ENCODE results near the gene PCNT. TPM values are rescaled to one million over a fixed set of nuclear protein-coding genes. Genes with fewer than 3 reads are reported as not detected.

PCNT gene
- total and polyA plus RNA-seq, 9 of the 15 experiments (the other 6 are each of a cell fraction or from before 2014, with no cell fraction given) = 9.1 to 53.5 (median 31.3) TPM

DNA sequence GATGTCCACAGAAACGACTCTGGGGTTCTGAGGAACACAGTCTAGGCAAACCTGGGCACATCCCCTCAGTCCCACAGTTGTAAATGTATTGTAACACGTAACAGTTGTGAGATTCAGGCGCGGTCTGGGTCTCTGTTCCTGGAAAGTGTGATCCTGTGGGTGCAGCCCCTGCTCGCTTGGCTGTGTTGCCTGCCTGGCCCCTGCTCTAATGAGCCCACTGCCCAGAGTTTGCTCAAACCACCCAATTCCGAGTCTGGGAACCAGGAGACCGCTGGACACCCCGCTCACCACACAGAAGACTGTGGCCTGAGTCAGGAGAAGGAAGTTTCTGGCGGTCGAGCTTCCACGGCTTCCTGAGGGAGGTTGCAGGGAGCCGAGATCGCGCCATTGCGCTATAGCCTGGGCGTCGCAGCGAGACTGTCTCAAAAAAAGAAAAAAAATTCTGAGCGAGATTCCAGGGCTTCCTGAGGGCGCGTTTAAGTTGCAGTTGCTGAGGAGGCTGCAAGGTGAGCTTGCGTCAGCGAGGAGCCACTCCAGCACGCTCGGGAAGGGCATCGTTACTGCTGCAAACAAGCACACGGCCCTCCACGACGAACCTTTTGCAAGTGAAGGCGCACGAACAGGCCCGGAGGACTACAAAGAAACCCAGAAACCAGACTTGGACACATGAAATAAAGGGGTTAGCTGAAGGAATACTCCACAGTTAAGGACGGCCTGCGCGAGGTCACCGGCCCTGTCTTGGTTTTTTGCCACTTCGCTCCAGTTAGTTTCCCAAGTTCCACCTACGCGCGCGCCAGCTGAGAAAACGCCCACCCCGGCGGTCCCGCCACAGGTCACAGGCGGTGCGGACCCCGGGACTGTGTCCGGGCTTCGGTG is 1.4 kb upstream of the PCNT start (continued):
- TF ChIP-seq, protein P1, sequence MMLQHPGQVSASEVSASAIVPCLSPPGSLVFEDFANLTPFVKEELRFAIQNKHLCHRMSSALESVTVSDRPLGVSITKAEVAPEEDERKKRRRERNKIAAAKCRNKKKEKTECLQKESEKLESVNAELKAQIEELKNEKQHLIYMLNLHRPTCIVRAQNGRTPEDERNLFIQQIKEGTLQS (IDR thresholded peaks at IDR 0.05) = peak; percentile 46
- TF ChIP-seq, protein P1 (CRISPR knock-in tag; conservative IDR thresholded peaks at IDR 0.05) = no peak
- TF ChIP-seq XRCC4 (IDR thresholded peaks at IDR 0.05; ENCODE audit: extremely low read depth, insufficient read depth, insufficient read length) (no peak), NRF1 (conservative IDR thresholded peaks at IDR 0.05 in 1 of 2, IDR thresholded peaks at IDR 0.05 in 1 of 2) (peak; percentile 31 to 43; a peak in 2 of 4 replicates), YY1 (IDR thresholded peaks at IDR 0.05; ENCODE audit: borderline replicate concordance in 1 of 3, control insufficient read depth in 1 of 3, extremely low read depth in 1 of 3, insufficient read depth in 3 of 3, insufficient read length in 1 of 3, insufficient replicate concordance in 2 of 3, low read depth in 1 of 3, low read length in 2 of 3) (peak in 1 of 3 experiments; percentile 59), SOX6 (IDR thresholded peaks at IDR 0.05) (no peak), CXXC5 (CRISPR knock-in tag; IDR thresholded peaks at IDR 0.05) (peak; percentile 19; the same call in 1 of the 2 replicates), TAF1 (IDR thresholded peaks at IDR 0.05; ENCODE audit: control insufficient read depth, extremely low read depth, insufficient read depth, low read length, severe bottlenecking) (peak; percentile 16), ADNP (tag; IDR thresholded peaks at IDR 0.05) (no peak), TOE1 (IDR thresholded peaks at IDR 0.05; ENCODE audit: borderline replicate concordance) (0 out of 2 replicates have a peak, but pooled peaks have one; percentile 38), TOE1 (CRISPR knock-in tag; IDR thresholded peaks at IDR 0.05; ENCODE audit: borderline replicate concordance, low read depth) (peak; percentile 80; the same call in 1 of the 2 replicates), CREB1 (IDR thresholded peaks at IDR 0.05) (peak; percentile 23; the same call in 1 of the 2 replicates), CREB1 (CRISPR knock-in tag; IDR thresholded peaks at IDR 0.05) (no peak), SIN3A (IDR thresholded peaks at IDR 0.05; ENCODE audit: borderline replicate concordance in 2 of 2, control insufficient read depth in 1 of 2, low read depth in 2 of 2, low read length in 2 of 2) (peak in 1 of 2 experiments; percentile 36; a peak in 2 of 4 replicates), FOSL1 (tag; conservative IDR thresholded peaks at IDR 0.05) (no peak)
- TF ChIP-seq, protein P2, sequence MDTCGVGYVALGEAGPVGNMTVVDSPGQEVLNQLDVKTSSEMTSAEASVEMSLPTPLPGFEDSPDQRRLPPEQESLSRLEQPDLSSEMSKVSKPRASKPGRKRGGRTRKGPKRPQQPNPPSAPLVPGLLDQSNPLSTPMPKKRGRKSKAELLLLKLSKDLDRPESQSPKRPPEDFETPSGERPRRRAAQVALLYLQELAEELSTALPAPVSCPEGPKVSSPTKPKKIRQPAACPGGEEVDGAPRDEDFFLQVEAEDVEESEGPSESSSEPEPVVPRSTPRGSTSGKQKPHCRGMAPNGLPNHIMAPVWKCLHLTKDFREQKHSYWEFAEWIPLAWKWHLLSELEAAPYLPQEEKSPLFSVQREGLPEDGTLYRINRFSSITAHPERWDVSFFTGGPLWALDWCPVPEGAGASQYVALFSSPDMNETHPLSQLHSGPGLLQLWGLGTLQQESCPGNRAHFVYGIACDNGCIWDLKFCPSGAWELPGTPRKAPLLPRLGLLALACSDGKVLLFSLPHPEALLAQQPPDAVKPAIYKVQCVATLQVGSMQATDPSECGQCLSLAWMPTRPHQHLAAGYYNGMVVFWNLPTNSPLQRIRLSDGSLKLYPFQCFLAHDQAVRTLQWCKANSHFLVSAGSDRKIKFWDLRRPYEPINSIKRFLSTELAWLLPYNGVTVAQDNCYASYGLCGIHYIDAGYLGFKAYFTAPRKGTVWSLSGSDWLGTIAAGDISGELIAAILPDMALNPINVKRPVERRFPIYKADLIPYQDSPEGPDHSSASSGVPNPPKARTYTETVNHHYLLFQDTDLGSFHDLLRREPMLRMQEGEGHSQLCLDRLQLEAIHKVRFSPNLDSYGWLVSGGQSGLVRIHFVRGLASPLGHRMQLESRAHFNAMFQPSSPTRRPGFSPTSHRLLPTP (IDR thresholded peaks at IDR 0.05; ENCODE audit: borderline replicate concordance, extremely low read depth, insufficient read length) = no peak
- TF ChIP-seq, protein P3, sequence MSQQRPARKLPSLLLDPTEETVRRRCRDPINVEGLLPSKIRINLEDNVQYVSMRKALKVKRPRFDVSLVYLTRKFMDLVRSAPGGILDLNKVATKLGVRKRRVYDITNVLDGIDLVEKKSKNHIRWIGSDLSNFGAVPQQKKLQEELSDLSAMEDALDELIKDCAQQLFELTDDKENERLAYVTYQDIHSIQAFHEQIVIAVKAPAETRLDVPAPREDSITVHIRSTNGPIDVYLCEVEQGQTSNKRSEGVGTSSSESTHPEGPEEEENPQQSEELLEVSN (IDR thresholded peaks at IDR 0.05; ENCODE audit: borderline replicate concordance in 1 of 2, extremely low read depth in 1 of 2, insufficient read depth in 1 of 2, insufficient read length in 1 of 2, low read depth in 1 of 2, low read length in 1 of 2, poor library complexity in 1 of 2, severe bottlenecking in 1 of 2) = peak; percentile 14 to 30
- TF ChIP-seq, protein P4, sequence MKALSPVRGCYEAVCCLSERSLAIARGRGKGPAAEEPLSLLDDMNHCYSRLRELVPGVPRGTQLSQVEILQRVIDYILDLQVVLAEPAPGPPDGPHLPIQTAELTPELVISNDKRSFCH (CRISPR knock-in tag; IDR thresholded peaks at IDR 0.05) = no peak
- TF ChIP-seq, protein P4 (tag; IDR thresholded peaks at IDR 0.05) = 0 out of 2 replicates have a peak, but pooled peaks have one; percentile 21
